Nephron (organoid): Measurements from ENCODE around the gene JMJD8.

ENCODE experiments used
- H3K27ac Mint-ChIP-seq, 3 experiments: 2 replicates each; pipeline ENCODE4 v1.8.0; 2020; ENCODE audit warnings: mixed read lengths in 3 of 3, mild to moderate bottlenecking in 2 of 3, moderate library complexity in 1 of 3
- H3K27me3 Mint-ChIP-seq: 2 replicates; pipeline ENCODE4 v1.8.0; 2021; ENCODE audit warnings: low read depth, mild to moderate bottlenecking, moderate library complexity, mixed read lengths
- H3K36me3 Mint-ChIP-seq: 2 replicates; pipeline ENCODE4 v1.8.0; 2020; ENCODE audit warnings: low read depth, mixed read lengths
- H3K4me1 Mint-ChIP-seq: 2 replicates; pipeline ENCODE4 v1.8.0; 2020; ENCODE audit warnings: mixed read lengths
- H3K4me3 Mint-ChIP-seq, 3 experiments: 2 replicates each; pipeline ENCODE4 v1.8.0; 2020; ENCODE audit warnings: mild to moderate bottlenecking in 3 of 3, mixed read lengths in 3 of 3, moderate library complexity in 2 of 3
- H3K9me3 Mint-ChIP-seq: 2 replicates; pipeline ENCODE4 v1.8.0; 2020; ENCODE audit warnings: mixed read lengths
- CTCF ChIP-seq, 3 experiments: fragments of 200-600 bp; sonication (generic); IDR thresholded peaks; one replicate each; pipeline ENCODE4 v1.5.0; 2021; ENCODE audit warnings: antibody characterized with exemption in 3 of 3; ENCODE audit not compliant: unreplicated experiment in 3 of 3

The JMJD8 gene

GRCh38 chr16:708019-708418, 23.9 kb upstream of the JMJD8 start:
- H3K36me3 Mint-ChIP-seq: no peaks in the 10 kb centered on the region
- H3K27ac Mint-ChIP-seq: no peak overlapping the region
- H3K9me3 Mint-ChIP-seq: no peaks in the 10 kb centered on the region
- TF ChIP-seq CTCF (IDR thresholded peaks at IDR 0.05; ENCODE audit: unreplicated experiment in 3 of 3): no peak
- H3K4me1 Mint-ChIP-seq: peaks cover 4% of the 10 kb centered on the region
- H3K4me3 Mint-ChIP-seq: peak overlapping the region in 2 of 3 experiments; percentile 17 to 42
- peaks cover 70% of the 10 kb centered on the region for H3K27me3 Mint-ChIP-seq

GRCh38 chr16:707062-707538, 23.0 kb upstream of the JMJD8 start:
- Mint-ChIP-seq H3K9me3 (no peaks in the 10 kb centered on the region), H3K36me3 (no peaks in the 10 kb centered on the region), H3K27me3 (peaks cover 74% of the 10 kb centered on the region), H3K4me1 (no peaks in the 10 kb centered on the region), H3K4me3 (peak overlapping the region in 1 of 3 experiments; percentile 35), H3K27ac (no peak overlapping the region)
- no peak for TF ChIP-seq CTCF (IDR thresholded peaks at IDR 0.05; ENCODE audit: unreplicated experiment in 3 of 3)

GRCh38 chr16:706189-707061, 22.3 kb upstream of the JMJD8 start:
- H3K4me1 Mint-ChIP-seq: no peaks in the 10 kb centered on the region
- H3K9me3 Mint-ChIP-seq: no peaks in the 10 kb centered on the region
- H3K36me3 Mint-ChIP-seq: no peaks in the 10 kb centered on the region
- no peak for TF ChIP-seq CTCF (IDR thresholded peaks at IDR 0.05; ENCODE audit: unreplicated experiment in 3 of 3)
- peak overlapping the region in 2 of 3 experiments; percentile 35 to 40 for H3K4me3 Mint-ChIP-seq
- H3K27ac Mint-ChIP-seq: no peak overlapping the region
- peaks cover 81% of the 10 kb centered on the region for H3K27me3 Mint-ChIP-seq

GRCh38 chr16:705431-706188, 21.5 kb upstream of the JMJD8 start, which contains the start of gene FBXL16:
FBXL16 (minus strand) TSS chr16:705801; CDS start chr16:697405, 8,396 bp downstream.
- Mint-ChIP-seq H3K4me1 (no peaks in the 10 kb centered on the region), H3K27me3 (peaks cover 84% of the 10 kb centered on the region), H3K36me3 (no peaks in the 10 kb centered on the region), H3K27ac (no peak within 1 kb of the TSS), H3K9me3 (no peaks in the 10 kb centered on the region), H3K4me3 (peak within 1 kb of the TSS in 2 of 3 experiments; percentile 35 to 40)
- TF ChIP-seq CTCF (IDR thresholded peaks at IDR 0.05; ENCODE audit: unreplicated experiment in 3 of 3): no peak

GRCh38 chr16:704552-705380, 20.6 kb upstream of the JMJD8 start:
- Mint-ChIP-seq H3K4me1 (no peaks in the 10 kb centered on the region), H3K27me3 (peaks cover 84% of the 10 kb centered on the region), H3K36me3 (no peaks in the 10 kb centered on the region), H3K27ac (no peak overlapping the region), H3K9me3 (no peaks in the 10 kb centered on the region), H3K4me3 (peak overlapping the region in 1 of 3 experiments; percentile 41)
- no peak for TF ChIP-seq CTCF (IDR thresholded peaks at IDR 0.05; ENCODE audit: unreplicated experiment in 3 of 3)
